Measurements from ENCODE around the gene AKNAD1. TPM values are rescaled to one million over a fixed set of nuclear protein-coding genes. Genes with fewer than 3 reads are reported as not detected.

Gene AKNAD1
- total and polyA plus RNA-seq, 2 of the 13 experiments (the other 11 are each of a cell fraction or from before 2014, with no cell fraction given): not detected

DNA sequence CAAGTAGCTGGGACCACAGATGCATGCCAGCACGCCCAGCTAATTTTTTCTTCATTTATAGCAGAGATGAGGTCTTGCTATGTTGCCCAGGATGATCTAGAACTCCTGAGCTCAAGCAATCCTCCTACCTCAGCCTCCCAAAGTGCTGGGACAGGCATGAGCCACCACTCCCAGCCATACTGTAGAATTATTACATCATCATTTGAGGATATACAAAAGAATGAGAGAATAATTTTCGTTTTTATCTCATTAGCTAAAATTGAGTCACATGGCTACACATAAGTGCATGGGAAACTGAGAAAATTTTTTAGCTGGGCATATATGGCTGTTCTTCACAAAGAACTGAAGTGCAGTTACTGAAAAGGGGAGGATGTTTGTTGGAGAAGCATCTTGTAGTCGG is 89.2 kb downstream of the AKNAD1 start:
- H3K9me3 ChIP-seq (ENCODE audit: low read length): no peaks in the 10 kb centered on the region
- H3K9ac ChIP-seq (ENCODE audit: insufficient read depth, low read depth, low read length): no peak overlapping the region
- no peaks in the 10 kb centered on the region for H3K27me3 ChIP-seq (ENCODE audit: control insufficient read depth in 1 of 2, insufficient read depth in 2 of 2, low read length in 2 of 2)
- ChIA-PET CTCF (ENCODE audit: low intra/inter-chr PET ratio, low total read pairs) (no interaction called here), POLR2A (no interaction called here)
- in situ Hi-C loops (cut with HindIII; ENCODE audit: extremely low pct_ligation_motif_present, low pct_unique_long_range_greater_than_20kb) (no loop called here), intact Hi-C loops (cut with micrococcal nuclease; ENCODE audit: unreplicated experiment) (no loop called here)
- H3K4me2 ChIP-seq (ENCODE audit: low read depth, low read length): no peak overlapping the region
- WGBS (ENCODE audit: low lambda C conversion rate): 76% methylated on average over 3 of the region's 3 CpGs
- DNase-seq (ENCODE audit: low spot score) (no peak), FAIRE-seq (no peak), ATAC-seq (no peak)
- H3K4me3 ChIP-seq (replicated peaks in 1 of 3; ENCODE audit: insufficient read depth in 1 of 3, low read depth in 2 of 3, low read length in 3 of 3): no peak overlapping the region
- H3K4me1 ChIP-seq (ENCODE audit: insufficient read depth, low read length): no peaks in the 10 kb centered on the region
- peaks cover 5 to 18% of the 10 kb centered on the region in 2 experiments; a peak in 3 of 5 replicates for H3K36me3 ChIP-seq (replicated peaks in 1 of 2; ENCODE audit: control insufficient read depth in 1 of 2, insufficient read depth in 2 of 2, low read length in 2 of 2)
- H4K20me1 ChIP-seq (ENCODE audit: insufficient read depth, low read length): no peaks in the 10 kb centered on the region
- H2AFZ ChIP-seq (ENCODE audit: low read length): no peak overlapping the region
- H3K79me2 ChIP-seq (ENCODE audit: insufficient read depth, low read length): no peaks in the 10 kb centered on the region
- no TSS peak for BruUV-seq (replicated peaks)
- TF ChIP-seq ZSCAN12 (CRISPR knock-in tag; IDR thresholded peaks at IDR 0.05) (no peak), ATF7 (IDR thresholded peaks at IDR 0.05) (peak; percentile 59), ATF7 (CRISPR knock-in tag; IDR thresholded peaks at IDR 0.05) (no peak)
- H3K27ac ChIP-seq (ENCODE audit: extremely low read length, insufficient read depth, low read length): no peak overlapping the region

DNA sequence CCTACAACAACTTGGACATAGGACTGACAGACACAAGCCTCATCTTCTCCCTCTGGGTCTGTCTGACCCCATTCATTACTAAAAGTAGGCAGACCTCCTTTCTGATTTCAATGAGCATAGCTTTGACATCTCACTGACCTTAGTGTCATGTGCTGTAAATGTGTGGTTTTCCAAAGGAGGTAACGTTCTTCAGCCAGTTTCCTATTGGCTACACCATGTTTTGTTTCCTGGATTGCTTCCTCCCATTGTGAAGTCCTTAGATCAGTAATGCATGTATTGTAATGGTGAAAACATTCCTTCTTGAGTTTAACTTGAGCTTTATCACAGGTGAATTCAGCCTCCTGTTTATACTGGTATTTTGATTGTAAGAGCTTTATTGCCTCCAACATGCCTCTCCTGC is 89.8 kb downstream of the AKNAD1 start:
- Histone ChIP-seq H4K20me1 (ENCODE audit: insufficient read depth, low read length) (no peaks in the 10 kb centered on the region), H3K27me3 (ENCODE audit: control insufficient read depth in 1 of 2, insufficient read depth in 2 of 2, low read length in 2 of 2) (no peaks in the 10 kb centered on the region), H3K9me3 (ENCODE audit: low read length) (no peaks in the 10 kb centered on the region), H3K27ac (ENCODE audit: extremely low read length, insufficient read depth, low read length) (no peak overlapping the region), H3K36me3 (replicated peaks in 1 of 2; ENCODE audit: control insufficient read depth in 1 of 2, insufficient read depth in 2 of 2, low read length in 2 of 2) (peaks cover 5 to 18% of the 10 kb centered on the region in 2 experiments; a peak in 3 of 5 replicates), H2AFZ (ENCODE audit: low read length) (no peak overlapping the region), H3K4me3 (replicated peaks in 1 of 3; ENCODE audit: insufficient read depth in 1 of 3, low read depth in 2 of 3, low read length in 3 of 3) (no peak overlapping the region), H3K79me2 (ENCODE audit: insufficient read depth, low read length) (no peaks in the 10 kb centered on the region), H3K4me2 (ENCODE audit: low read depth, low read length) (no peak overlapping the region), H3K9ac (ENCODE audit: insufficient read depth, low read depth, low read length) (no peak overlapping the region), H3K4me1 (ENCODE audit: insufficient read depth, low read length) (no peaks in the 10 kb centered on the region)
- CTCF ChIA-PET (ENCODE audit: low intra/inter-chr PET ratio, low total read pairs): no interaction called here
- POLR2A ChIA-PET: no interaction called here
- no peak for FAIRE-seq
- in situ Hi-C loops (cut with HindIII; ENCODE audit: extremely low pct_ligation_motif_present, low pct_unique_long_range_greater_than_20kb) (no loop called here), intact Hi-C loops (cut with micrococcal nuclease; ENCODE audit: unreplicated experiment) (no loop called here)
- no TSS peak for BruUV-seq (replicated peaks)
- no peak for ATAC-seq
- WGBS (ENCODE audit: low lambda C conversion rate): 100% methylated on average over 1 of the region's 1 CpG
- DNase-seq (ENCODE audit: low spot score): no peak
- TF ChIP-seq CBX1 (IDR thresholded peaks at IDR 0.05; ENCODE audit: low read depth): no peak
- TF ChIP-seq, protein P1, sequence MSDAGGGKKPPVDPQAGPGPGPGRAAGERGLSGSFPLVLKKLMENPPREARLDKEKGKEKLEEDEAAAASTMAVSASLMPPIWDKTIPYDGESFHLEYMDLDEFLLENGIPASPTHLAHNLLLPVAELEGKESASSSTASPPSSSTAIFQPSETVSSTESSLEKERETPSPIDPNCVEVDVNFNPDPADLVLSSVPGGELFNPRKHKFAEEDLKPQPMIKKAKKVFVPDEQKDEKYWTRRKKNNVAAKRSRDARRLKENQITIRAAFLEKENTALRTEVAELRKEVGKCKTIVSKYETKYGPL (CRISPR knock-in tag; IDR thresholded peaks at IDR 0.05): no peak
- no peak for TF ChIP-seq RAD21 (CRISPR knock-in tag; IDR thresholded peaks at IDR 0.05)
- TF ChIP-seq, protein P2, sequence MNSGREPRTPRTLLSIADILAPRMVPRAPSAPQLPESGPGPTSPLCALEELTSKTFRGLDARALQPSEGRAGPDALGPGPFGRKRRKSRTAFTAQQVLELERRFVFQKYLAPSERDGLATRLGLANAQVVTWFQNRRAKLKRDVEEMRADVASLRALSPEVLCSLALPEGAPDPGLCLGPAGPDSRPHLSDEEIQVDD (CRISPR knock-in tag; IDR thresholded peaks at IDR 0.05; ENCODE audit: borderline replicate concordance): no peak
- no peak for TF ChIP-seq IRF9 (CRISPR knock-in tag; IDR thresholded peaks at IDR 0.05; ENCODE audit: borderline replicate concordance)
- no peak for TF ChIP-seq TSC22D2 (CRISPR knock-in tag; IDR thresholded peaks at IDR 0.05; ENCODE audit: borderline replicate concordance)
